Duodenal mucosa (tissue), 2 donors: ENCODE data around the gene DCN.

Experiments used
- H3K27ac ChIP-seq: one replicate; pipeline ENCODE4 v1.7.0; 2013; ENCODE audit warnings: low read depth, low read length
- H3K27me3 ChIP-seq, 2 donors: one replicate each; pipeline ENCODE4 v1.7.0; 2013; ENCODE audit warnings: low read length in 2 of 2, control low read depth in 1 of 2; ENCODE audit not compliant: insufficient read depth in 2 of 2, control insufficient read depth in 1 of 2
- H3K36me3 ChIP-seq, 2 donors: one replicate each; pipeline ENCODE4 v1.7.0; 2013; ENCODE audit warnings: low read length in 2 of 2, control low read depth in 1 of 2; ENCODE audit not compliant: insufficient read depth in 2 of 2, control insufficient read depth in 1 of 2
- H3K4me1 ChIP-seq, 2 donors: one replicate each; pipeline ENCODE4 v1.7.0; 2013; ENCODE audit warnings: low read length in 2 of 2, control low read depth in 1 of 2; ENCODE audit not compliant: insufficient read depth in 2 of 2, control insufficient read depth in 1 of 2
- H3K4me3 ChIP-seq, 2 donors: one replicate each; pipeline ENCODE4 v1.7.0; 2013; ENCODE audit warnings: low read length in 2 of 2, low read depth in 1 of 2
- H3K9ac ChIP-seq, 2 donors: one replicate each; pipeline ENCODE4 v1.7.0; 2013; ENCODE audit warnings: low read length in 2 of 2, low read depth in 1 of 2
- H3K9me3 ChIP-seq, 2 donors: one replicate each; pipeline ENCODE4 v1.7.0; 2013; ENCODE audit warnings: low read length in 2 of 2, control low read depth in 1 of 2; ENCODE audit not compliant: control insufficient read depth in 1 of 2

The DCN gene

DNA sequence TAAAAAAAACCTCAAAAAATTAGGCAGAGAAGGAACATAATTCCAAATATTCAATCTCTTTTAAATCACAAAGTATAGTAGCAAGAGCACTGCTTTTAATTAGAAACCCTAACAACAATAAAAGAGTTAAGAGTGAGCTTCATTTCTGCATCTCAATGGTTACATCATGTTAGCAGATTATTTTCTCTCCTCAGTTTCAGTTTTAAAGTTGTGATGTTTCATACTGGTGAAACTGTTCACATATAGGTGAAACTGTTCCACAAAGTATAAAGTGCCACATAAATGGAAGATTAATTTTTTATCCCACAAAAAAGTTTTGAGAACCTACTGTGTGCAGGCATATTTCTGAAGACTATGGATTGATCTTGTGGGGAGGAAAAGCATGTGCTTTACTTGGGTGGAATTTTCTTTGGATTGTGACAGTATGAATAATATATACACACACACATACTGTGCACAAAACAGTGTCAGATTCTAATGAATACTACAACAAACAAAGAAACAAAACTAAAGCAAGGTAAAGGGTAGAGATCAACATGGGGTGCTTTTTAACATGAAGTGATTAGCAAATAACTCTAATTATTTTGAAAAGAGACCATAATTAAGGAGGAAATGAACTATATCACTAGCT, 88.5 kb downstream of the DCN start:
- Histone ChIP-seq H3K4me3 (no peak overlapping the region), H3K27me3 (no peaks in the 10 kb centered on the region), H3K36me3 (no peaks in the 10 kb centered on the region), H3K9me3 (peaks cover 3 to 7% of the 10 kb centered on the region in 2 donors), H3K4me1 (peaks cover 0 to under 1% of the 10 kb centered on the region in 2 donors), H3K9ac (no peak overlapping the region), H3K27ac (no peak overlapping the region)

DNA sequence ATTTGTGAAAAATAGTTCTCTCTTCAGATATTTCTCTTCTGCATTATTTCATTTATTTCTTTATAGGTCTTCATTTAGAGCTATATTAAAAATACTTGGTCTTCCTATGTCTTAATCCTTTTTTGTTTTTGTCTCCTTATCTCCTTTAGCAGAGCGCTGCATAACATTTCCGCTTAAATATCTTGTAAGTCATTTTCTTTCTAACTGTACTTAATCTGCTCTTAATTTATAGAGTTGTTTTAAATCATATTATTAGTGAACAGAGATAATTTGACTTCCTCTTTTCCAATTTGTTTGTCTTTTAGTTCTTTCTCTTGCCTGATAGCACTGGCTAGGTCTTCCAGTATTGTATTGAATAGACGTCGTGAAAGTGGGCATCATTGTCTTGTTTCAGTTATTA, 89.3 kb downstream of the DCN start:
- H3K4me3 ChIP-seq = no peak overlapping the region
- no peaks in the 10 kb centered on the region for H3K27me3 ChIP-seq
- H3K27ac ChIP-seq = no peak overlapping the region
- H3K9me3 ChIP-seq = peaks cover 3 to 7% of the 10 kb centered on the region in 2 donors
- no peaks in the 10 kb centered on the region for H3K4me1 ChIP-seq
- no peak overlapping the region for H3K9ac ChIP-seq
- H3K36me3 ChIP-seq = no peaks in the 10 kb centered on the region

DNA sequence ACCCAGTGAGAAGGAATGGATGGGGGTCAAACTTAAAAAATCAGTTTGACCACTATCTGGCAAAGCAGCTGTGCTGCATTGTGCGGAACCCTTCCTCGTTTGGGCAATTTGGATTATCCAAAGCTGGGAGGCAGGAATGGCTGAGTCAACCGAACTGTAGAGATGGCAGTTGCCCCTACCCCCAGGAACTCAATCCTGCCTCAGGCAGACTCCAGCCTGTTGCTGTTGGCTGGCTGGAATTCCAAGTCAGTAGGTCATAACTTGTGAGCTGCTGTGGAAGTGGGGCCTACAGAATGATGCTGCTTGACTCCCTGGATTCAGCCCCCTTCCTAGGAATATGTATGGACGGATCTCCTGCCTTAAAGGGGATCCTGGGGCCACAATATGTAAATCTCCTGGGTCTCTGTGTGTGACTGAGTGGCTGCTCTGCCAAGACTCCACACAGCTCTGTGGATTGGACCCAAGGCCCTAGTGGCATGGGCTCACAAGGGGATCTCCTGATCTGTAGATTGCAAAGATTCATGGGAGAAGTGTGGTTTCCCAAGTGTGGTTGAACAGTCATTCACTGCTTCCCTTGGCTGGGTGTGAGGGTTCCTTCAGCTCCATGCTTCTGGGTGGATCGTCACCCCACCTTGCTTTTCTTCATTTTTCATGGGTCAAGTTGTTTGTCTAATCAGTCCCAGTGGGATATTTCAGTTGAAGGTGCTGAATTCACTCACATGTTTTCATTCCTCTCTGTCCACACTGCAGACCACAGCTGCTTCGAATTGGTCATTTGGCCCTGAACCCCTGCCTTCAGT, 90.5 kb downstream of the DCN start:
- Histone ChIP-seq H3K4me3 (no peak overlapping the region), H3K4me1 (no peaks in the 10 kb centered on the region), H3K9ac (no peak overlapping the region), H3K27me3 (no peaks in the 10 kb centered on the region), H3K36me3 (no peaks in the 10 kb centered on the region), H3K27ac (no peak overlapping the region), H3K9me3 (peaks cover 3 to 7% of the 10 kb centered on the region in 2 donors)
